Sigmoid colon (tissue), 4 donors: ENCODE results near the gene DCDC2C.
A peak's percentile ranks its signal among the peaks of the same experiment; 100 is the strongest.

Experiments used
- EP300 ChIP-seq, 4 donors: sonication (generic); formaldehyde crosslinking; IDR thresholded peaks; one replicate each; pipeline ENCODE4 v1.6.1; 2017; ENCODE audit warnings: antibody characterized with exemption in 4 of 4
- POLR2A ChIP-seq, 2 donors: fragments of 450-650 bp; IDR thresholded peaks; one replicate each; pipeline ENCODE4 v1.6.1; 2016; ENCODE audit warnings: antibody characterized with exemption in 2 of 2, mild to moderate bottlenecking in 2 of 2, moderate library complexity in 2 of 2
- POLR2AphosphoS5 ChIP-seq, 4 donors: sonication (generic); formaldehyde crosslinking; IDR thresholded peaks; one replicate each; pipeline ENCODE4 v1.6.1; 2017; ENCODE audit warnings: antibody characterized with exemption in 4 of 4
- TF ChIP-seq, protein P1 (sequence below), 4 experiments: fragments of 450-650 bp in 3 of 4; fragments of 200-600 bp in 1 of 4; IDR thresholded peaks; one replicate each; pipeline ENCODE4 v1.5.1; 2016 to 2019; ENCODE audit warnings: antibody characterized with exemption in 4 of 4, mild to moderate bottlenecking in 3 of 4, moderate library complexity in 2 of 4

DNA sequence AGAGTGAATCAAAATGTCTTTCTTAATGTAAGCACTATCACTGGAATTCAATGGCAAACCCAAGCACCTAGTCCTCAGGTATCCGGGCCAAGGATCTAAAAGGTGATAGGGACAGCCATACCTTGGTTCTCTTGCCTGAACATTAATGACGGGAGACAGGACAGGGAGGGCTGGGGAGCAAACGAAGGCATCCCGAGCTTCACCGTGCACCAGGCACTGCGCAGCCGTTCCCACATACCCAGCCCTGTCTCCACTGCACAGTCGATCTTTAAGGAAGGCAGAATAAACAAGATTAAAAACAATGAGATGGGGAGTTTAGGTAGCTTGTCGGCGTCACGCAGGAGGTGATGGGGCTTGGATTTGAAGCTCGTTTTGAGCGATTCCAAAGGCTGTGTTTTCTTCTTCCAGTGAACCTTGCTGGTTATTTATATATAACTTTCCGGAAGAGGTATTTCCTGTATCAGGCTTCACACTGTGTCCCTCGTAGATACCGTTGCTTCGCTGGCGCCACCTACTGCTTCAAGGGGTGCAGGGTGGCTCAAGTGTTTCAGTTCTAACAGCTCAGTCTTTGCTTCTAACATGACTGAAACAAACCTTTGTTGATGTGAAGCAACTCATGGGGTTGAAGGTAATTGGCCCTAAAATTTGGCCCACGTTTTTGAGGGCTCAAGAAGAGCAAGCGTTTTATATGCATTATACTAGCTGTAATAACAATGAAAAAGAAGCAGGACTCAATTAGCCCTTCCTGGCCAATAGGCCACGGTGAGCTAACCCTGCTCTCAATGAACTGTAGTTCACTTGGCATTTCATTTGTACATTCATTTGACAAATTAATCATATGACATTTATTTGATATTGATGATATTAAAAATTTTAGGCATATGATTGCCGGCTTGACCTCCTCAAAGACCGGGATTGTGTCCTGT lies 77.4 kb downstream of the DCDC2C start:
- TF ChIP-seq, protein P1, sequence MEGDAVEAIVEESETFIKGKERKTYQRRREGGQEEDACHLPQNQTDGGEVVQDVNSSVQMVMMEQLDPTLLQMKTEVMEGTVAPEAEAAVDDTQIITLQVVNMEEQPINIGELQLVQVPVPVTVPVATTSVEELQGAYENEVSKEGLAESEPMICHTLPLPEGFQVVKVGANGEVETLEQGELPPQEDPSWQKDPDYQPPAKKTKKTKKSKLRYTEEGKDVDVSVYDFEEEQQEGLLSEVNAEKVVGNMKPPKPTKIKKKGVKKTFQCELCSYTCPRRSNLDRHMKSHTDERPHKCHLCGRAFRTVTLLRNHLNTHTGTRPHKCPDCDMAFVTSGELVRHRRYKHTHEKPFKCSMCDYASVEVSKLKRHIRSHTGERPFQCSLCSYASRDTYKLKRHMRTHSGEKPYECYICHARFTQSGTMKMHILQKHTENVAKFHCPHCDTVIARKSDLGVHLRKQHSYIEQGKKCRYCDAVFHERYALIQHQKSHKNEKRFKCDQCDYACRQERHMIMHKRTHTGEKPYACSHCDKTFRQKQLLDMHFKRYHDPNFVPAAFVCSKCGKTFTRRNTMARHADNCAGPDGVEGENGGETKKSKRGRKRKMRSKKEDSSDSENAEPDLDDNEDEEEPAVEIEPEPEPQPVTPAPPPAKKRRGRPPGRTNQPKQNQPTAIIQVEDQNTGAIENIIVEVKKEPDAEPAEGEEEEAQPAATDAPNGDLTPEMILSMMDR (IDR thresholded peaks at IDR 0.05): peak in 1 of 4 experiments; percentile 34
- TF ChIP-seq EP300 (IDR thresholded peaks at IDR 0.05) (no peak), POLR2AphosphoS5 (IDR thresholded peaks at IDR 0.05) (no peak), POLR2A (IDR thresholded peaks at IDR 0.05) (no peak)
